Fibroblast of skin of back (primary cell): ENCODE results near the gene HBS1L.

Experiments used
- DNase-seq: peaks from one replicate; pipeline ENCODE4 v3.0.0-alpha.2; 2013

HBS1L gene

GRCh38 chr6:134997133-134997995 is 57.3 kb downstream of the HBS1L start:
- DNase-seq, result no peak

- DNase-seq, result no peak
These were observed 59.1 kb downstream of the HBS1L start for GRCh38 chr6:134995536-134995935.

- DNase-seq, result no peak
These were observed 60.2 kb downstream of the HBS1L start for GRCh38 chr6:134994431-134994830.

- no peak for DNase-seq
These were observed 62.5 kb downstream of the HBS1L start for GRCh38 chr6:134992155-134992554.

GRCh38 chr6:134990262-134990661 is 64.4 kb downstream of the HBS1L start:
- DNase-seq, result no peak

GRCh38 chr6:134984821-134985220 is 69.8 kb downstream of the HBS1L start:
- no peak for DNase-seq

GRCh38 chr6:134983823-134984222 is 70.8 kb downstream of the HBS1L start:
- no peak for DNase-seq

- no peak for DNase-seq
These were observed 72.5 kb downstream of the HBS1L start for GRCh38 chr6:134982161-134982560.

- DNase-seq, result no peak
These were observed 73.8 kb downstream of the HBS1L start for GRCh38 chr6:134980846-134981245.

- DNase-seq, result no peak
These were observed 75.5 kb downstream of the HBS1L start for GRCh38 chr6:134979142-134979541.

- no peak for DNase-seq
These were observed 80.3 kb downstream of the HBS1L start for GRCh38 chr6:134974370-134974769.

- DNase-seq, result no peak
These were observed 86.9 kb downstream of the HBS1L start for GRCh38 chr6:134967711-134968110.

- no peak for DNase-seq
These were observed 90.0 kb downstream of the HBS1L start for GRCh38 chr6:134964451-134965203.

GRCh38 chr6:134962421-134962820 is 92.2 kb downstream of the HBS1L start:
- no peak for DNase-seq

GRCh38 chr6:134961366-134961765 is 93.3 kb downstream of the HBS1L start:
- DNase-seq, result no peak

GRCh38 chr6:134959603-134960002 is 95.0 kb downstream of the HBS1L start:
- DNase-seq, result no peak

GRCh38 chr6:134956676-134957075 is 97.9 kb downstream of the HBS1L start:
- peak; percentile 17 for DNase-seq

GRCh38 chr6:134956032-134956431 is 98.6 kb downstream of the HBS1L start:
- DNase-seq, result no peak

- no peak for DNase-seq
These were observed 100.2 kb downstream of the HBS1L start for GRCh38 chr6:134954272-134955000.

- no peak for DNase-seq
These were observed 102.9 kb downstream of the HBS1L start for GRCh38 chr6:134951494-134952263.

GRCh38 chr6:134950482-134950881 is 104.1 kb downstream of the HBS1L start:
- DNase-seq, result no peak

GRCh38 chr6:134949927-134950326 is 104.7 kb downstream of the HBS1L start, which contains the start of gene ALDH8A1:
Gene ALDH8A1 (minus strand): TSS chr6:134950101. CDS start chr6:134950053, 48 bp downstream.
- DNase-seq, result no peak
